HG03135 (cell line): Measurements from ENCODE around the gene CXCL1.

Source experiments
- ATAC-seq: cut with Tn5 transposase; IDR thresholded peaks from one replicate; pipeline ENCODE4 v1.9.1; 2021; ENCODE audit warnings: mild to moderate bottlenecking, moderate library complexity; ENCODE audit not compliant: unreplicated experiment

The CXCL1 gene

GRCh38 chr4:73912191-73912590, 43.0 kb downstream of the CXCL1 start:
- no peak for ATAC-seq

GRCh38 chr4:73914071-73914470, 44.9 kb downstream of the CXCL1 start:
- ATAC-seq = no peak

GRCh38 chr4:73916172-73916925, 47.2 kb downstream of the CXCL1 start:
- no peak for ATAC-seq

GRCh38 chr4:73917081-73917501, 47.9 kb downstream of the CXCL1 start:
- no peak for ATAC-seq

GRCh38 chr4:73918058-73918457, 48.9 kb downstream of the CXCL1 start:
- no peak for ATAC-seq

- ATAC-seq = no peak
These were observed 50.5 kb downstream of the CXCL1 start for GRCh38 chr4:73919691-73920090.
